Sciatic nerve (tissue), 2 donors: ENCODE data around the gene WHRN. TPM values are rescaled to one million over a fixed set of nuclear protein-coding genes. Genes with fewer than 3 reads are reported as not detected.

Experiments used
- ATAC-seq: fragments of 200-7000 bp; cut with Tn5 transposase; one replicate; pipeline ENCODE4 v1.9.1; 2020; ENCODE audit warnings: mild to moderate bottlenecking, moderate library complexity
- DNase-seq: peaks from one replicate; pipeline ENCODE4 v3.0.0-alpha.2; 2020; ENCODE audit warnings: low spot score
- intact Hi-C: fragments of 100-400 bp; cut with DNase I; formaldehyde crosslinking; loops from one replicate; pipeline ENCODE4 v1.14.2; 2022
- total RNA-seq: library from RNA; stranded (reverse); fragmentation: NEBNext Ultra II Directional; extraction: Animal tissue kit (Norgen Biotek cat#: 25700); gene quantifications from one replicate; pipeline ENCODE4 v1.2.1, GENCODE V29; 2021
- donor health status: DM: no; HTN: no; CAD: no.
- donor health status: DM: no; HTN: no; CAD: no.

The WHRN gene
- total RNA-seq, 1 donor from 2014 or later, result 5.3 TPM

DNA sequence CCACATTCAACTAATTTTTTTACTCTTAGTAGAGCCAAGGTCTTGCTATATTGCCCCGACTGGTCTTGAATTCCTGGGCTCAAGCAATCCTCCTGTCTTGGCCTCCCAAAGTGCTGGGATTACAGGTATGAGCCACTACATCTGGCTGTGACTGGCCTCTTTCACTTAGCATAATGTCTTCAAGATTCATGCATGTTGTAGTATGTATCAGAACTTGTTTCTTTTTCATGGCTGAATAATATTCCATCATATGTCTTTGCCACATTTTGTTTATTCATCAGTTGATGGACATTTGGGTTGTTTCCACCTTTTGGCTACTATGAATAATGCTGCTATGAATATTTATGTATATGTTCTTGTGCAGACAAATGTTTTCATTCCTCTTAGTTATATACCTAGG is 12.8 kb upstream of the WHRN start:
- DNase-seq, result no peak
- intact Hi-C loops, result no loop called here
- no peak for ATAC-seq

DNA sequence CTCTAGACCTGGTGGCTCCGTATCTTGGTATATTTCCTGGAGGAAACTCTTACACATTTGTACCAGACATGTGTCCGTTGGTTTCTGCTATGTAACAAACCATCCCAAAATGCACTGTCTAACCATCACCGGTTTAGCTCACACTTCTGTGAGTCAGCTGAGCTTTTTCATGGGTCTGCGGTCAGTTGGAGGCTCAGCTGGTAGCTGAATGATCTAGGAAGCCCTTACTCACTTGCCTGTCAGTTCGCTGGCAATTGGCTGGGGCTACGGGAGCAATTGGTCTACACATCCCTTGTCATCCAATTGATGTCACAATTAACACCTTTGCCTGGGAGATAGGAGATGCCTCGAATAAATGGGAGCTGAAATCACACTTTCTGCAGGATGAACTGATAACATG is 11.6 kb upstream of the WHRN start:
- intact Hi-C loops, result no loop called here
- no peak for ATAC-seq

DNA sequence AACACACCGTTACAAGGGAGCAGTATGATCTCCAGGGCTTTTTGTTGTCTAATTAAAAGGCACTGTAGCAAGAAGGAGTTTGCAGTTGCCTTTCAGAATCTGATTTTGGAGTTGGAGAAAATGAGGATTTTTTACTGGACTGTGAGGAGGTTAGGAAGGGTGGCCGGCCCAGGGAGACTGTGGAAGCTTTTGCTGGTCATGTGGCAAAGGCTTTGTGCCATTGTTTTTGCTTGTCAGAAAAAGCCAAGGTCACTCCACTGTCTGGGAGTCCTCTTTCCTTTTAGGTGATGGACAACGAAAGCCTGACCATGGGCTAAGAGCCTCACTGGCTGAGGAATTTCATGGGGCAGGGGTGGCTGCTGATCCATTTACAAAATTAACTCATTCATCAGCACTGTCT is 10.3 kb upstream of the WHRN start:
- intact Hi-C loops, result no loop called here
- DNase-seq, result no peak
- no peak for ATAC-seq

More for the DNA sequence above, 11.6 kb upstream of the WHRN start:
- no peak for DNase-seq

DNA sequence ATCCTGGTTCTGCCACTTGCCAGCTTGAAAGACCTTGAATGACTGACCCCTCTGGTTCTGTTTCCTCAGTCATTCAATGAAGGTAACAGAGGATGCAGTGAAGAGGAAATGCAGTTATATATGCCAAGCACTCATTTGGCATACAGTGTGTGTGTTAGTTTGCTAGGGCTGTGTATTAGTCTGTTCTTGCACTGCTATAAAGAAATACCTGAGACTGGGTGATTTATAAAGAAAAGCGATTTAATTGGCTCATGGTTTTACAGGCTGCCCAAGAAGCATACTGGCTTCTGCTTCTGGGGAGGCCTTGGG is 8.6 kb upstream of the WHRN start:
- DNase-seq (no peak), ATAC-seq (no peak)
- intact Hi-C loops, result no loop called here

DNA sequence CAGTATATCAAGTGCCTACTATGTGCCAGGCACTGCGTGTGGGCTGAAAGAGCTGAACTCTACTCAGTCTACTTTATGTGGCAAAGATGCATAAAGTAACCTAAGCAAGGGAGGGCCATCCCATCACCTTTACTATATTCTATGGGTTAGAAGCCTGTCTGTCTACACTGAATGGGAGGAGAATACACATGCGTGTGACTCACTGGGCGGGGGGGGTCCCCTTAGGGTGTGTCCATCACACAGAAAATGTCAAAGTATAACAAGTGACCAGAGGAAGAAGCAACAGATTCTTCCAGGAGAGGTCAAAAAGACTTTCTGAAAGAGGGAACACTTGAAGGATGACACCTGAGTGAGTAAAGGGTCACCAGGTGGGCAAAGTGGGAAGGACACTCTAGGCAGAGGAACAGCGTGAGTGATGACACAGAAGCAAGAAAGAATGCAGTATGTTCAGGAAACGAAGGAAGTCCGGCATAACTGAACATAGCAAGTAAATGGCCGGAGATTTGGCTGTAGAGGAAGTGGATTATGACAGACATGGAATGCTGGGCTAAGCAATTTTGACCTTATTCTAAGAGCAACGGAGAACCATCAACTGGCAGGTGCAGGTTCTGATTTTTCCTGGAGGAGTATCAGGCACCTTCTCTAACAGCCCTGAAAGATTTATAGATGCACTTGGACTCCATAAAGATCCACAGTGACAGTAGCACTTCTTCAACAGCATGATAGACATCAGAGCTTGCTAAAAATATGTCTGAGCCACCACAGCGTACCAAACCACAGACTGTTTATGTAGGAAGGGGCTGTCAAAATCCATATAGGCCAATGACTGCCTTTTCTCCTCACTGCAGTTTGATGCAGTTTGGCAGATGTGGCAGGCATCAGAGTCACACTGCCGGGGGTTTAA is 8.0 kb upstream of the WHRN start:
- intact Hi-C loops, result no loop called here
- ATAC-seq (no peak), DNase-seq (no peak)

DNA sequence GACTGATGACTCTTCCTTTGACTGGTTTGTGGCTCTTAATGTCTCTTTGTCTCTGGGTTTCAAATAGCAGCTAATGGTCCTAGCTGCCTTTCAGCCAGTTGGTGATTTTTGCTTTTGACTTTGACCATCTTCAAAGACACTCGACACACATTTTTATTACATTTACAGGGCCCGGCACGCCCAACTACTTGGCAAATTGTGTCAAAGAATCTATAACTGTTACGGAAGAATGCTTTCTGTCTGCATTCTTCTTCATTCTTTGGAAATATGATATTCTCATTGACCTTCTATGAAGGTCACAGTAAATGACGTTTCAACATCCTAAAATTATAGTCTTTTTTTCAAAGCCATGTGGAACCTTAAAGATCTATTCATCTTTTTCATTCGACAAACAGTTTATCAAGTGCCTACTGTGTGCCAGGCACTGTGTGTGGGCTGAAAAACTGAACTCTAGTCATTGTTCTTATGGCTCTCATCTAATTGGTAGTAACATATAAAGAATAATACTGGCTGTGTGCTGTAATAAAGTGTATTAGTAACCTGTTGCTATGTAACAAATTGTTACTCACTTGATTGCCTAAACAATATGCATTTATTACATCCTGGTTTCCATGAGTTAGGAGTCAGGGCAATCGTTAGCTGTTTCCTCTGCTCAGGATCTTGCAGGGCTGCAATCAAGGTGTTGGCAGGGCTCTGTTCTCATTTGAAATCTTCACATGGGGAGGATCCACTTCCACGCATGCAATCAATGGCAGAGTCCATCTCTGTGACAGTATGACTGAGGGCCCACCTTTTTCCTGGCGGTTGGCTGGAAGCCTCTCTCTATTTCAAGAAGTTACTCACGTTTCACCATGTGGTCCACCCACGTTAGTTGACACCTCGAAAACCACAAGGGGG is 7.0 kb upstream of the WHRN start:
- intact Hi-C loops, result no loop called here
- no peak for ATAC-seq
- DNase-seq, result no peak

DNA sequence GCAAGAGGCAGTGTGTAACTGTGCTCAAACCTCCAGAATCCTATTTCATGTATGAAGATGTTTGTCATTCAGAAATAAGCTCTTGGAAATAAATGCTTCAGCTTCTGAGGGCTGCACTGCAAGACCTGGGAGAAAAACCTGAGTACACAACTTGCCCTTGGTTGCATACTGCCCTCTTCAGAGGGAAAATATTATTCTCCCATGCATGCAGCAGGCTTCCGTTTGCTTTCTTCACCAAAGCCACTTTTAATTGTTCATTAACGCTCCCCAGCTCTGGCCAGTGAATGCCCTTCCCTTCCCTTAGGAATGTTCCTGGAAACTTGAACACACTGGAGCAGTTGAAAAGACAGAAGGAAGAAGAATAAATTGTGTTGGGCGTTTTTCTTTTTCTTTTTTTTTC is 2.5 kb upstream of the WHRN start:
- intact Hi-C loops, result no loop called here
- ATAC-seq, result no peak
- DNase-seq, result no peak

DNA sequence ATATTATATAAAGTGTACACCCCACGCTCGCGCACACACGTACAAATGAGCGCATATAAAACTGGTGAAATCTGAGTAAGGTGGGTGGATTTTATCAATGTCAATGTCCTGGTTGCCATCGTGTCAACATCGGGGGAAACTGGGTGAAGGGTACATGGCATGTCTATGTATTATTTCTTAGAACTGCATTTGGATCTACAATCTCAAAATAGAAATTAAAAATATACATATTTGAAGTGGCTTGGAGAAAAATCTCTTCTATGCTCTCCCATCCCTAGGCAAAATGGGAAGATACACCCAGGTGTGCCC is 763 bp upstream of the WHRN start:
- DNase-seq (no peak), ATAC-seq (no peak)
- intact Hi-C loops, result no loop called here

DNA sequence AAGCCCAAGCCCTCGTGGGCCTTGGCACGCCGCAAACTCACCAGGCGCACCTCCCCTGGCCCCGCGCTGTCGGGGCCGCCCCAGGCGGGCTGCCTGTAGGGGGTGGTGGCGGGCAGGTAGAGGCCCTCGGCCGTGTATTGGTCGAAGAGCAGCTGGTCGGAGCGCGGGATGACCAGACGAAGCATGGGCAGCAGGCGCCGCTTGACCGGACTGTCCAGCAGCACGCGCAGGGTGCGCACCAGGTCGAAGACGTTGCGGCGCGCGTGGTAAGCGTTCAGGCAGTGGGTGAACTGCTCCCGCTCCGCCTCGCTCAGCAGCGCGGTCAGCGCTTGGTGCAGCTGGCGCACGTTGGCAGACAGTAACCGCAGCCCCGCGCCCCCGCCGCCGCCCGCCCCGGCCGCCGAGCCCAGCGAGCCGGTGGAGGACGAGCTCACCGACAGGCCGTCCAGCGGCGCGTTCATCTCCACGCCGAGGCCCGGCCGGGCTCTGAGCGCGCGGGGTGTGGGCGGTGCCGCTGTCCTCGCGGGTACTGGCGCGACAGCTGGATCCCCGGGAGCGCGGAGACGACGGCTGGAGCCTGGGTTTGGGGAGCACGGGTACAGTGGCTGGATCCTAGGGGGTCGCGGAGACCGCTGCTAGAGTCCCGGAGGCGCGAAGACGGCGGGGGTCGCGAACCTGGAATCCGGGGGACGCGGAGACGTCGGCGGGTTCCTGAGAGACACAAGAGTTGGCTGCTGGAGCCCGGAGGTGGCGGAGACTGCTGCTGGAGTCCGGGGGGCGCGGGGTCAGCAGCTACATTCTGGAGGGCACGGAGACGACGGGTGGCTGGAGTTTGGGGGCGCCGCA is 709 bp downstream of the WHRN start:
- intact Hi-C loops, result no loop called here
- ATAC-seq (peak; percentile 46), DNase-seq (peak; percentile 67)

DNA sequence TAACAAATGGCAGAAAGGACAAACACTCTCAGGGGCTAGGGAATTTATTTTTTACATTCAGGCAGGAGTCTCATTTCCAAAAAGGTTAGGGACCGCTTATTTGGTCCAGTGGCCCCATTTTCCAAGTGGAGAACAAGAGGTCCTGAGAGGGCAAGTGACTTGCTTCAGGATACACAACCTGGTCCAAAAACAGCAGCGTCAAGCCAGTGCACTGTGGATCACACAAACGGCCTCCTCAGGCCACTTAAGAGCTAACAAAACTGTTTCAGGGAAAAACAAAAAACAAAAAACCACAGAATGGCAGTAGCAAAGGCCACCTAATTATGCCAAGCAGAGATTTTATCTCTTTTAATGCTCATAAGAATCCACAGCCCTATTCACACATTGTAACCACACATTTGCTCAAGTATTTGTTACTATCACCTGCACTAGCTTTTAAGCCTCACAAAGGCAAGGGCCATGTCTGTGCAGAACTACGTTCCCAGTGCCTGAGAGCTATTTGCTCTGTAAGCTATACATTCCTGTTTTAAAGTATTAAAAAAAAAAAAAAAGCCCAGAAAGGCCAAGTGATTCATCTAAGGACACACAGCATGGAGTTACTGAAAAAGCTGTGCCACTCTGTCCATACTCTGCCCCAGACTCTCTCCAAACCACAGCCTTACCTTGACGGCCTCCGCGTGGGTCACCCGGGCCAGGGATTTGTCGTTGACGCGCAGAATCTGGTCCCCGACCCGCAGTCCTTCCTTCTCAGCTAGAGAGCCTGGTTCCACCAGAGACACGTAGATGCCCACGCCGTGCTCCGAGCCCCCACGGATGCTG is 1.5 kb downstream of the WHRN start:
- ATAC-seq, result no peak
- intact Hi-C loops, result no loop called here
- no peak for DNase-seq

DNA sequence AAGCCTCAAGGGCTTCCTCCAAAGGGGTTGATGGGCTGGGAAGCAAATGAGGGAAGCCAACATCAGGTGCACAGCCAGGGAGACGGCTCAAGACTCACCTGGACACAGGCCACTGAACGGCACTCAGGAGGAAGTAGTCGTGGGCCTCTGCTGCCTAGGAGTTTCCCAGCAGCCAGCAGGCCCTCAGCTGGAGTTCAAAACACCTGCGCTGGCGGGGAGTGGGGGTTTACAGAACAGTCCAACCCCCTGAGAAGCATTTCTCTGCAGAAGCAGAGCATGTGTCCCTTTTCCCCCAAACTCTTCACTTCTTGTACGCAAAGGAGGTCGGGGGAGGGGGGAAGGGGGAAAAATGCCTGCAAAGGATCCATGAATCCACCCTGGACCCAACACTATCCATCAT is 2.3 kb downstream of the WHRN start:
- DNase-seq, result no peak
- intact Hi-C loops, result no loop called here

DNA sequence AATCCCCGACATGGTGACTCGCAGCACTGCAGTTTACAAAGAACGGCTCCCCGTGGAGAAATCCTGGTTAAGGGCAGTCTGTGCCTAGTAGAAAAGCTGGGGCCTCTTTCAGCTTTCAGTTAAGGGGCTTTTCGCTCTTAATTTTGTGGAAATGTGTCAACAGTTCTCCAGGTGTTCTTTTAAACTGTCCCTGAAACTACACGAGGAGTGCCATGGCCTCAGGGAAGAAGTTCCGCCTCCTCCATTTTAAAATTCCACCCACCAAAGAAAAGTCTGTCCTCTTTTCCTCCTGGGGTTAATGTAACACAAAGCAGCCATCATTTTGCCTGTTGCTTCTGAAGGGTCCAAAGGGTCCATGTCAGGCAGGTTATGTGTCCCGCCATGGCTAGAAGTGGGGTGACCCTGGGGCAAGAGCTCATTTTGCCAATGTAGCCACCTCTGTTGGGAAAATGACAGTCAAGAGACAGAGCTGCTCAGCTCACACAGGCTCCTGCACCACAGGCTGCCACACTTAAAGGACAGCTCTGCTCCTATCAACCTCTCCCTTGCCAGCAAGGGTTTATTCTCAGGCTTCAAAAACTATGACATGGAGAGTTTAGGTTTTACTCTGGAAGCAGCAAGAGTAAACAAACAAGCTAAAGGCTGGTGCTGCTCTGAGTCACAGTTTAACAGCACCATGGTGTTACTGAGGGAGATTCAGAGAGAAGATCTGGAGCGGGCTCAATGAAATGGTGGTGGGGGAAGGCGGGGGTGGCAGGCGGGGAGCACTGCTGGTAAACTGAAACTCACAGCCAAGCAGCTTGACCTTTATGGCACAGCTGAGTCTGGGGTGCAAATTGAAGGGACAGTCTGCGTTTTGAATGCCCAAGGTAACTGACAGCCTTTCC is 3.2 kb downstream of the WHRN start:
- intact Hi-C loops, result no loop called here
- DNase-seq, result no peak
- no peak for ATAC-seq

More for the DNA sequence above, 2.3 kb downstream of the WHRN start:
- no peak for ATAC-seq

DNA sequence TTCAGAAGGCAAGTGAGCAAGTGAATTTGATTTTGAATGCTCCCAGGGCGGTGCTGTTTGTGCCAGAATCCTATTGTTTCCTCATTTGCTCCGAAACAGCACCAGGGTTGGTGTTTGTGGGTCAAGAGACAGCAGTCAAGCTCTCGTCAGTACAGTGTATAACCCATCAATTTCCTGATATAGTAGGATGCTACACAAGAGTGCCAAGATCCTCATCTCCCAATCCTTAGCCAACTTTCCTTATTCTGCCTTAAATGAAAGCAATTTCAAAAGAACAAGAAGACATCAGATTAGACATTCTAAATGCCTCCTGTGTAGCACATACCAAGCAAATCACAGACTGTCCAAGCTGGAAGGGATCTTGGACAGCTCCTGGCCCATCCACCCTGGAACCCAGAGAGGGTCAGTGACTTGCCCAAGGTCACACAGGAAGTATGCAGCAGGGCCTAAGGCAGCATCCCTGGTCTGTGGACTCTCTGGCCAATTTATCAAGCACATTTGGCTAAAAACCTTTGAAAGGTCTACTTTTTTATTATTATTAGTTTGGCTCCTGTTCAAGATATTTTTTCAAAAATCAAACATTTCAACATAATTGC is 4.5 kb downstream of the WHRN start:
- ATAC-seq (no peak), DNase-seq (no peak)
- intact Hi-C loops, result no loop called here

DNA sequence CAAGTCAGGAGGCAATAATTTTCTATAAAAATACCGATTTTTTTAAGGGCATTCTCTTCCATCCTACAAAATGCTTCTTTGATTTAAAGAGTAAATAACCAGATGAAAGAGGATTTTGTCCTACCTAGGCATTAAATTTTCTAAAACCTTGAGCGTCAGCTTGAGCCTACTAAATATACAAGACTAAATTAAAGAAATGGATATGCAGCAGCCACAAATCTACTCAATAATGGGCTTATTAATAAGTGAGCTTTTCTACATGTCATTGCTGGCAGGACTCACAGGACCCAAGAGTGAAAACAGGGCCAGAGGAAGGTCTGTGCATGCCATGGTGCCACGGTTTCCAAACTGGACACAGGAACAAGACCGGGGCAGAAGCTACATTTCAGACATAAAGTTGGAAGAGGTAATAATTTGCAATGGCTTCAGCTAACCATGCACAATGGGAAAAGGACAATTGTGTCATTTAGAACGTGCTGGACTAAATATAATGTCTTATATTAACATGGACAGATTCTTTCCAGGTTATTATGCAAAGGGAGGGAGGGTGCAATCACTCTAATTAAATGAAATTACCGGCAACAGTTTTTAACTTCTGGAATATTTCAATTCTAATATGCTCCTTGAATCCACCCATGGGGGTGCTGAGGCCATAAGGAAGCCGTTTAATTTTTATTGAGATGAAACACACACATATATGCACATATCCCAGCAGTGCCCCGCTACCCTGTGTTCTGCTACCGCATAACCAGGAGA is 5.2 kb downstream of the WHRN start:
- no peak for ATAC-seq
- DNase-seq, result no peak
- intact Hi-C loops, result no loop called here

DNA sequence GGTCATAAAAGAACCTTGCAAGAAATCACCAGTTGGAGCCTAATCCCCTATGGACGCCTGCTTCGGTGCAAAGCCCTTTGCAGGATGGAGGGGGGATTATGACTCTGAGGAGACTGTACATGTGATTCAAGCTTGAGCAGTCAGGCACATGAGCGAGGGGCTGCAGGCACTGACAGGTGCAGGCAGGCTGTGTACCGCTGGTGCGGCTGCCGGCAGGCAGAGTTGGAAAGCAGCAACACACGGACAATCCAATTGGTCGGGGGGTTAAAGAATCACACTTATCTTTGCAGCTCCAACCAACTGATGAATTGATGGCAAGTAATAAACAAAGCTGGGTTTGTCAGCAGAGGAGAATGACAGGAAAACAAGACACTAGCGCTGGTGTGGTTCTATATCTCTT is 5.7 kb downstream of the WHRN start:
- intact Hi-C loops, result no loop called here
- ATAC-seq (no peak), DNase-seq (no peak)

DNA sequence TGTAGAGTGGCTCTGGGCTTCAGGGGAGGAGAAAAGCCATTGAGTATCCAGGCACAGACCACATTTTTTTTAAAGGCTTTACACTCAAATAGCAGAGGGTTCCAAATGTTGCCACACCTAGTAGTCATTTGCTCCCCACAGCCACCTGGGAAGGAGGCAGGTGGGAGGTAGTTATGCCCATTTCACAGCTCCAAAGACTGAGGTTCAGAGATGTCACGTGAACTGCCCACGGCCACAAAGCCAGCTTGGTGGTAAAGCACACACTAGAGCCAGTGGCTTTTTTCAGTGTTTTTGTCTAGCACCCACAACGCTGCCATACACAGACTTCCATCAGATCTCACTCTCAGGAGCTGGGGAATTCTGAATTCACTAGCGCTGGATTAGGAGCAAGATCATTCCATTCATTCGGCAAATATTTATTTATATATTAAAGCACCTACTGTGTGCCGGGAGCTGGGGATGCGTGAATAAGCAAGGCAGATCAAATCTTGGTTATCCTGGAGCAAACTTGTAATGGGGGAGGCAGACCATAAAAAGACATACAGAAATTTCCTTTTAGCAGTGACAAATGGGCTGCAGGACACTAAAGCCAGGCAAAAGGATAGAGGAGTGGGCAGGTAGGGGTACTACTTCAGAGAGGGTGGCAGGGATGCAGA is 7.4 kb downstream of the WHRN start:
- ATAC-seq, result no peak
- intact Hi-C loops, result no loop called here

More for the DNA sequence above, 7.4 kb downstream of the WHRN start:
- DNase-seq, result no peak
